HG03060 (cell line): ENCODE measurements around the gene LGALS9C.
"Not testable (repeated sequence)": the region's sequence is repeated elsewhere in the genome, so short reads cannot be mapped to it uniquely, and the experiment has no call there.

Experiments
- ATAC-seq: cut with Tn5 transposase; IDR thresholded peaks from one replicate; pipeline ENCODE4 v1.9.1; 2021; ENCODE audit warnings: low read depth, moderate number of reproducible peaks; ENCODE audit not compliant: unreplicated experiment

Gene LGALS9C

GRCh38 chr17:18527354-18527753 is 50.8 kb downstream of the LGALS9C start:
- not testable (repeated sequence) for ATAC-seq

DNA sequence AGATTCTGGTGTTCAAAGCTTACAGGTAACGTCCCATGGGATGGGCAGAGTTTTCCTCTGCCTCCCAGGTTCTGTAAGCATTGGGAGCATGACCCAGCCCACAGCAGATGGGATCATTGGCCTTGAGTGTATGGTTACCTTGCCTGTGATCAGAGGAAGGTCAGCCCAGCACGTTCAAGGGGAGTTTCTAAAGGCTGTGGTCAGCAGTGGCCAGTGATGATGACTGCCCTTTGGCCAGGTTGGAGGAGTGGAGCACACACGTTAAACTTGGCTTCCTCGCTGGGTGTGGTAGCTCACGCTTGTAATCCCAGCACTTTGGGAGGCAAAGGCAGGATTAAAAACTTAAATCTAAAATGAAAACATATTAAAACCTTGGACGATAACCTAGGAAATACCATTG is 51.8 kb downstream of the LGALS9C start:
- not testable (repeated sequence) for ATAC-seq

DNA sequence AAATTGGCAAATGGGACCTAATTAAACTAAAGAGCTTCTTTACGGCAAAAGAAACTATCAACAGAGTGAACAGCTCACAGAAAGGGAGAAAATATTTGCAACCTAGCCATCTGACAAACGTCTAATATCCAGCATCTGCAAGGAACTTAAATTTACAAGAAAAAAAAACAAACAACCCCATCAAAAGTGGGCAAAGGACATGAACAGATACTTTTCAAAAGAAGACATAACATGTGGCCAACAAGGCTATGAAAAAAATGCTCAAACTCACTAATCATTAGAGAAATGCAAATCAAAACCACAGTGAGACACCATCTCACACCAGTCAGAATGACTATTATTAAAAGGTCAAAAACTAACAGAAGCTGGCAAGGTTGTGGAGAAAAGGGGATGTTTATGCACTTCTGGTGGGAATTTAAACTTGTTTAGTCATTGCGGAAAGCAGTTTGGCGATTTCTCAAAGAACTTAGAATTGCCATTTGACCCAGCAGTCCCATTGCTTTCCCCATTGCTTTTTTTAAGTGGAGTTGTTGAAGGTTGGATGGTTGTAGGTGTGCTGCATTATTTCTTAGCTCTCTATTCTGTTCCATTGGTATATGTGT is 52.4 kb downstream of the LGALS9C start:
- ATAC-seq, result not testable (repeated sequence)

- ATAC-seq, result not testable (repeated sequence)
These were observed 53.8 kb downstream of the LGALS9C start for GRCh38 chr17:18530405-18530804.

GRCh38 chr17:18542234-18542633 is 65.6 kb downstream of the LGALS9C start:
- ATAC-seq, result not testable (repeated sequence)

DNA sequence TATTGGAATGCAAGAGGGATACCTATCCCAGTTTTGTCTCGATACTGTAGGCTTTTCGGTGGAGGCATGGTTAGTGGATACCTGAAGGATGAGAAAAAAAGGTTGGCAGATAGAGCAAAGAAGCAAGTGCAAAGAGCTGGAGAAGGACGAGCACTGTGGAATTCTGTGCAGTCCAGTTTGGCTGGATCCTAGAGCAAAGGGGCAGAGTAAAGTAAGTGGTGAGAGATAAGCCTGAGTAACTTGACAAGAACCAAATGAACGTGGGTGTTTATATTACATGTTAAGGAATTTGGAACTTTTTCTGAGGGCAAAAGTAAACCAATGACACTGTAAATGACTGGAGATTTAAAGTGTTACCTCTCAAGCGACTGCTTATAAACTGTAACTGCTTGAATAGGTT is 66.3 kb downstream of the LGALS9C start:
- ATAC-seq, result not testable (repeated sequence)
